Right lobe of liver (tissue), 6 donors: ENCODE measurements around the gene NOP9. TPM values are rescaled to one million over a fixed set of nuclear protein-coding genes. Genes with fewer than 3 reads are reported as not detected.

Experiments used
- ATAC-seq, 4 donors: fragments of 200-7000 bp; cut with Tn5 transposase; one replicate each; pipeline ENCODE4 v1.9.1; 2020; ENCODE audit warnings: mild to moderate bottlenecking in 4 of 4, moderate library complexity in 4 of 4
- DNase-seq, 3 donors: peaks; one replicate each; pipeline ENCODE4 v3.0.0-alpha.2; 2020
- H3K27ac ChIP-seq, 3 donors: fragments of 200-600 bp; one replicate each; pipeline ENCODE4 v1.8.0; 2022
- H3K27me3 ChIP-seq, 2 donors: fragments of 200-600 bp; one replicate each; pipeline ENCODE4 v1.8.0; 2022
- H3K36me3 ChIP-seq, 4 donors: fragments of 200-600 bp; sonication (generic) in 1 of 4; one replicate each; pipeline versions ENCODE4 v1.5.1 to v1.8.0; 2017 to 2022; ENCODE audit warnings: control low read depth in 1 of 4
- H3K4me1 ChIP-seq, 4 donors: fragments of 200-600 bp; sonication (generic) in 1 of 4; one replicate each; pipeline versions ENCODE4 v1.5.1 to v1.8.0; 2017 to 2022; ENCODE audit warnings: control low read depth in 1 of 4
- H3K4me3 ChIP-seq, 3 donors: fragments of 200-600 bp; one replicate each; pipeline ENCODE4 v1.8.0; 2022
- H3K9me3 ChIP-seq, 4 donors: fragments of 200-600 bp; sonication (generic) in 1 of 4; one replicate each; pipeline versions ENCODE4 v1.5.1 to v1.8.0; 2017 to 2022; ENCODE audit warnings: control low read depth in 1 of 4
- CTCF ChIP-seq, 4 donors: fragments of 200-600 bp in 3 of 4; fragments of 450-650 bp in 1 of 4; IDR thresholded peaks; one replicate each; pipeline versions ENCODE4 v1.5.1 to v1.8.0; 2016 to 2022; ENCODE audit warnings: antibody characterized with exemption in 4 of 4, mild to moderate bottlenecking in 2 of 4
- POLR2A ChIP-seq: fragments of 450-650 bp; IDR thresholded peaks from one replicate; pipeline ENCODE4 v1.6.1; 2017; ENCODE audit warnings: antibody characterized with exemption, mild to moderate bottlenecking
- WGBS: methylation state at CpG from one replicate; pipeline ENCODE4 v1.1.6; 2018; ENCODE audit warnings: low coverage, low lambda C conversion rate; ENCODE audit not compliant: insufficient coverage; ENCODE audit errors: missing lambda C conversion rate; 5-methylcytosine and 5-hydroxymethylcytosine counted together
- intact Hi-C, 2 donors: fragments of 100-400 bp; cut with DNase I; formaldehyde crosslinking; loops; one replicate each; pipeline versions ENCODE4 v1.11.2 to v1.14.1; 2022
- total RNA-seq, 6 experiments: library from RNA; depleted of rRNA in 2 of 6; stranded (reverse); fragments of >200 nt in 2 of 6; fragmentation: NEBNext Ultra II Directional in 3 of 6; extraction: Animal tissue kit (Norgen Biotek cat#: 25700) in 3 of 6; gene quantifications; one replicate each; pipeline versions ENCODE4 v1.1.0 to v1.2.4, GENCODE V29; 2016 to 2023
- donor health status: DM: no; HTN: yes; CAD: no.
- donor health status: DM: no; HTN: no; CAD: no.
- donor health status: DM: no; HTN: no; CAD: no.
- donor health status: DM: no; HTN: yes; CAD: no.
- donor health status: DM: no; HTN: yes; CAD: no.

The NOP9 gene
- total RNA-seq, 6 experiments from 2014 or later, result 8.2 to 15.3 (median 11.4) TPM

DNA sequence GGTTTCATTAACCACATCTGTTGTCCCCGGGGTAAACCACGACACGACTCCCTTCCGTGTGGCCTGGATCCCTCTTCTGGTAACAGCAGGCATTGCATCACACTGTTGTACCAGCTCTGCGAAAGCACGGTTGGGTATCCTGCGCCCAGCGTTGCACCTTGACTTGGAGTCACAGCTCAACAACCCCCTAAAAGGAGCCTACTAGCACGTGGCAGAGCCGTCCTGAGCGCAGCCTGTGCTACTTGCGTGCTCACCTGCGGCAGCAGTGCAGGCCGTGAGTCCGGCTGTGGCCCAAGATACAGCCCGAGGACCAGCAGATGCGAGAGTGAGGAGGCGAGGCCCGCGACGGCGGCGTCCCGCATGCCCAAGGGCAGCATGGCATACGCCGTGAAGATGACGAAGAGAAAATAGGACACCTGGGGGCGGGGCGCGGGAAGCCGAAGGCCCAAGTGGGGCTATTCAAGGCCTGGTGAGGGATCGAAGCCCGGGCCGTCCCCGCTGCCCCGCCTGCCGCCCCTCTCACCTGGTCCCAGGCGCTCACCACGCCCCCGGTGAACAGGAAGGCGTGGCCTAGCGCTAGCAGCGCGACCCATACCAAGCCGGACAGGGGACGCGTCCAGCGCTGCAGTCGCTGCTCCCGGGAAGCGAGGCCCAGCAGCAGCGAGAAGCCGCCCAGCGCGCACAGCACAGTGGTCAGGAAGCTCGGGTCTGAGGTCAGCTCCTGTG, 32.8 kb downstream of the NOP9 start:
- WGBS, result 3% methylated on average over 33 of the region's 56 CpGs
- TF ChIP-seq CTCF (IDR thresholded peaks at IDR 0.05) (peak; percentile 56 to 68 (median 64)), POLR2A (no peak)
- peak; percentile 73 to 80 (median 78) for ATAC-seq

DNA sequence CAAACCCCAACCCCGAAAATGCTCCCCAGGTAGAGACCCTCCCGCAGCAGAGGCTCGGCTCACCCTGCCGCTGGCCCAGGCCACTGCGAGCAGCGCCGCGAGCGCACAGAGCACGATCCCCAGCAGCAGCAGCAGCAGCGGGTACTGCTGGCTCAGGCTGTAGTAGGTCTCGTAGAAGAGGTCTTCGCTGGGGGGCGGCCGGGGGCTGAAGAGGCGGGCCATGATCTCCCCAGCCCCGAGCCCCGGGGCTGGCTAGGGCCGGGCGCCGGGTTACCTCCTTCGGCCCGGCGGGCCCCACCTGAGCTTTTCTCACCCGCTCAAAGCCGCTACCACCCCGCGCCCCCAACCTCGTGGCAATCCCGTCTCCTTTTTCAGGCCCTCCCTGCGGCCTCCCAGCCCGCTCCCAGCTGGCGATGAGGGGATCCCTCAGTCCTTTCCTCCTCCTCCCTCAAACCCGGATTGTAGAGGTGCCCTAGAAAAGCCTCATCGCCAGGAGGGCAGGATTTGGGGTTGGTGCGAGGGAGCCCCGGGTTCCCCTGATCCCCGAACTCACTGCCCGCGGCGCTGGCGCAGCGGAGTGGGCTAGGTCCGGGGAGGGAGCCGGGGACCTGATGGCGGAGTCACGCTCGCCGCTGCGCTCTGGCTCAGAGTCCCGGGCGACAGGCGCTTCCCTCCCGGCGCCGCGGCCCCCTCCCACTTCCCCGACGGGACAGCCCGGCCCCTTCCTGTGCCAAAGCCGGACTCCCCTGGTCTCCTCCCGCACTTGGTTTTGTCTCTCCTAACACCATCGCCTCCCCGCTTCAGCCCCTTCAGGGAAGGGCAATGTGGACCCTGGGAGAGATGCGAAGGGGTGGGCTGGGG, 35.0 kb downstream of the NOP9 start, which contains the start of gene ADCY4:
Gene ADCY4 (minus strand): TSS at position 641 of the 861 bp plus-strand sequence. CDS start 419 bp downstream, at position 222.
- Histone ChIP-seq H3K4me1 (peaks cover 0 to 30% (median 8%) of the 10 kb centered on the region in 4 donors), H3K36me3 (no peaks in the 10 kb centered on the region), H3K27ac (peak within 1 kb of the TSS in 1 of 3 donors; percentile 37), H3K9me3 (no peaks in the 10 kb centered on the region), H3K4me3 (peak within 1 kb of the TSS; percentile 23 to 39 (median 34)), H3K27me3 (no peaks in the 10 kb centered on the region)
- DNase-seq (peak in 1 of 3 donors; percentile 66), ATAC-seq (peak; percentile 6 to 24 (median 16))
- 10% methylated on average over 32 of the region's 65 CpGs for WGBS
- no peak for TF ChIP-seq CTCF (IDR thresholded peaks at IDR 0.05)
- intact Hi-C loops, result loop anchor here (5.0 kb wide), 2 partner anchors 98 to 103 kb away; no protein-coding TSS in a partner anchor

More for the DNA sequence above, 32.8 kb downstream of the NOP9 start:
- Histone ChIP-seq H3K9me3 (no peaks in the 10 kb centered on the region), H3K27ac (no peak overlapping the region), H3K27me3 (no peaks in the 10 kb centered on the region), H3K36me3 (no peaks in the 10 kb centered on the region), H3K4me1 (peaks cover 0 to 24% (median 8%) of the 10 kb centered on the region in 4 donors), H3K4me3 (peak overlapping the region; percentile 3 to 31 (median 21))
- intact Hi-C loops, result loop anchor here (5.0 kb wide), 2 partner anchors 100 to 105 kb away; no protein-coding TSS in a partner anchor
- peak; percentile 71 to 78 (median 73) for DNase-seq

DNA sequence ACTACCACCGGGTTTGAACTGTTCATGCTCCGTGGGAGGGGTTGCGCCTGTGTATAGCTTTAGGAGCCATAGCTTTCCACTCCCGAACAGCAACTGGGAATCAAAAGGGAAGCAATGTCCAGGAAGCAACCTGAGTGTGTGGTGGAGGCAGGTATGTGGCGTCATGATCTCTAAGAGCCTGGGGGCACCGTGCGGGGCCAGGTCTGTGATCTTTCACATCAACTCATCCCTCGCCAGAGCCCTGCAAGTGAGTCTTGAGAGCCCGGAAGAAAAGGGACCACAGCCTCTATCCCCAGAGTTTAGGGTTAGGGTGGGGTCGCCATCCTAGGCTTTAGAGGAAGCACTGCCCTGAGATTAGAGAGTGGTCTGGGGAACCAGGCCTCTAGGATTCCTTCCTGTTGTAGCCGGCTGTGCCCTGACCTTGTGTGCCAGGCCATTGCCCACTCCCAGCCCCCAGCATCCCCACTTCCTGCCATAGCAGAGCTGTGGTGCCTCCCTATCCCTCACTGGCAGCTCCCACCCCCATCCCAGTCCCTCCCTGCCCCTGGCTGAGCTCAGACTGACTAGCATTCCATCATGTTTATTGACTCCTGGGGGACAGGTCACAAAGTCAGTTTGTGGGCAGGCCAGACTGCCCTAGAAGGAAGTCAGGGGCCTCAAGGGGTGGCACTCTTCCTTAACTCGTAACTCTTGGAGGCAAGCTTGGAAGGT, 36.0 kb downstream of the NOP9 start:
- H3K27ac ChIP-seq, result no peak overlapping the region
- H3K36me3 ChIP-seq, result no peaks in the 10 kb centered on the region
- H3K4me1 ChIP-seq, result peaks cover 0 to 30% (median 8%) of the 10 kb centered on the region in 4 donors
- ATAC-seq (no peak), DNase-seq (no peak)
- H3K27me3 ChIP-seq, result no peaks in the 10 kb centered on the region
- no peaks in the 10 kb centered on the region for H3K9me3 ChIP-seq
- WGBS, result 59% methylated on average over 4 of the region's 12 CpGs
- no peak overlapping the region for H3K4me3 ChIP-seq
- intact Hi-C loops, result no loop called here
- TF ChIP-seq CTCF (IDR thresholded peaks at IDR 0.05), result no peak
- no peak for TF ChIP-seq POLR2A

DNA sequence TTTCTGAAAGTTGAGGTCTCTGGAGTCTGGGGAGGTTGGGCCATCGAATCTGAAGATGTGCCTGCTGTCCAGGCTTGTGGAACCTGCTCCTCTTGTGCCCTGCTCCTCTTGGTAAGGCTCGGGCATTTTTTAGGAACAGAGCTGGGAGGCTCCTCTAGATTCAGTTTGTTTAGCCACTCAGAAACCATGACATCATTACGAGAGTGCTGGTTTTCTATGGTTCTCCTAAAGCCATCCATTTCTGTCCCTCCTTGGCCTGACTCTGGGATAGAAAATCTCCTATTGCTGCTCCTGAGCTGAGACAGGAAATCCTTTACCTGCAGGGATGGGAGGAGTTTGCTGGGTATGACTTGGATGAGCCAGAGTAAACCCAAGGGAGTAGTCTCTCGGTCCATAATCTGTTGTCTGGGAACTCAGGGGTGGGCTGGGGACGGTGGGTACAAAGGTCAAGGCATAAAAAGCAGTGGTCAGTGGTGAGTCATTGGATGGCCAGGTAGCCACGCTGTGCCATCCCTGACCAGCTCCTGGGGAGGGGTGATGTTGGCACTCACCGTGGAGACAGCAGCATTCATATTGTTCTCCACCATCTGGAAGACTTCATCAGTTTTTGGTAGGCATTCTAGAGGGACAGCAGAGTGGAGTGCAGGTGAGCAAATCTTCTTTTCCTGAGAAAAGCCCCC, 37.6 kb downstream of the NOP9 start:
- DNase-seq (no peak), ATAC-seq (no peak)
- H3K9me3 ChIP-seq, result no peaks in the 10 kb centered on the region
- intact Hi-C loops, result no loop called here
- 38% methylated on average over 2 of the region's 7 CpGs for WGBS
- H3K4me1 ChIP-seq, result peaks cover 0 to 29% (median 8%) of the 10 kb centered on the region in 4 donors
- no peak for TF ChIP-seq CTCF (IDR thresholded peaks at IDR 0.05)
- no peak for TF ChIP-seq POLR2A
- no peaks in the 10 kb centered on the region for H3K27me3 ChIP-seq
- H3K36me3 ChIP-seq, result no peaks in the 10 kb centered on the region
- no peak overlapping the region for H3K27ac ChIP-seq
- H3K4me3 ChIP-seq, result no peak overlapping the region
